ENCODE measurements around the gene RTN4R. TPM values are rescaled to one million over a fixed set of nuclear protein-coding genes. Genes with fewer than 3 reads are reported as not detected.

The RTN4R gene
- total and polyA plus RNA-seq, 2 of the 13 experiments (the other 11 are each of a cell fraction or from before 2014, with no cell fraction given) = 0.22 to 0.77 TPM

- no peak overlapping the region for H3K27ac ChIP-seq (ENCODE audit: extremely low read length, insufficient read depth, low read length)
- peaks cover 6% of the 10 kb centered on the region; the same call in 1 of the 2 replicates for H4K20me1 ChIP-seq (ENCODE audit: insufficient read depth, low read length)
- no peak for ATAC-seq
- intact Hi-C loops (cut with micrococcal nuclease; ENCODE audit: unreplicated experiment) (loop anchor here (10.0 kb wide), 1 partner anchor 918 kb away; no protein-coding TSS in a partner anchor), in situ Hi-C loops (cut with HindIII; ENCODE audit: extremely low pct_ligation_motif_present, low pct_unique_long_range_greater_than_20kb) (no loop called here)
- no peaks in the 10 kb centered on the region for H3K9me3 ChIP-seq (ENCODE audit: low read length)
- peaks cover 7 to 43% of the 10 kb centered on the region in 2 experiments; a peak in 4 of 5 replicates for H3K27me3 ChIP-seq (ENCODE audit: control insufficient read depth in 1 of 2, insufficient read depth in 2 of 2, low read length in 2 of 2)
- peak; percentile 92 for TF ChIP-seq ZNF768 (CRISPR knock-in tag; IDR thresholded peaks at IDR 0.05)
- no peak for TF ChIP-seq REST (IDR thresholded peaks at IDR 0.05; ENCODE audit: borderline replicate concordance in 1 of 2, low read depth in 1 of 2, low read length in 2 of 2)
- H3K36me3 ChIP-seq (replicated peaks in 1 of 2; ENCODE audit: control insufficient read depth in 1 of 2, insufficient read depth in 2 of 2, low read length in 2 of 2) = no peaks in the 10 kb centered on the region
- CTCF ChIA-PET (ENCODE audit: low intra/inter-chr PET ratio, low total read pairs) = no interaction called here
- H3K4me2 ChIP-seq (ENCODE audit: low read depth, low read length) = no peak overlapping the region
- 0% methylated on average over 1 of the region's 7 CpGs for WGBS (ENCODE audit: low lambda C conversion rate)
- no TSS peak for BruUV-seq (replicated peaks)
- no peak for DNase-seq (ENCODE audit: low spot score)
- no peak overlapping the region for H3K4me3 ChIP-seq (replicated peaks in 1 of 3; ENCODE audit: insufficient read depth in 1 of 3, low read depth in 2 of 3, low read length in 3 of 3)
- POLR2A ChIA-PET = no interaction called here
- no peaks in the 10 kb centered on the region for H3K79me2 ChIP-seq (ENCODE audit: insufficient read depth, low read length)
- H3K4me1 ChIP-seq (ENCODE audit: insufficient read depth, low read length) = peaks cover 18% of the 10 kb centered on the region
- no peak overlapping the region for H2AFZ ChIP-seq (ENCODE audit: low read length)
- H3K9ac ChIP-seq (ENCODE audit: insufficient read depth, low read depth, low read length) = no peak overlapping the region
- FAIRE-seq = no peak
These were observed 5.5 kb downstream of the RTN4R start for GRCh38 chr22:20262582-20263147.

All from HepG2 (cell line).